Stimulated activated CD4-positive, alpha-beta T cell treated with anti-CD3 and anti-CD28 coated beads, Interleukin-2, amount 100 ng/mL, for 24 hours (primary cell): Measurements from ENCODE around the gene MGRN1.
A peak's percentile ranks its signal among the peaks of the same experiment; 100 is the strongest.

Source experiments
- DNase-seq, 2 donors: peaks; one replicate each; pipeline ENCODE4 v3.0.0-alpha.2; 2020

MGRN1 gene

GRCh38 chr16:4677390-4677789 lies 52.8 kb downstream of the MGRN1 start:
- DNase-seq: no peak

DNA sequence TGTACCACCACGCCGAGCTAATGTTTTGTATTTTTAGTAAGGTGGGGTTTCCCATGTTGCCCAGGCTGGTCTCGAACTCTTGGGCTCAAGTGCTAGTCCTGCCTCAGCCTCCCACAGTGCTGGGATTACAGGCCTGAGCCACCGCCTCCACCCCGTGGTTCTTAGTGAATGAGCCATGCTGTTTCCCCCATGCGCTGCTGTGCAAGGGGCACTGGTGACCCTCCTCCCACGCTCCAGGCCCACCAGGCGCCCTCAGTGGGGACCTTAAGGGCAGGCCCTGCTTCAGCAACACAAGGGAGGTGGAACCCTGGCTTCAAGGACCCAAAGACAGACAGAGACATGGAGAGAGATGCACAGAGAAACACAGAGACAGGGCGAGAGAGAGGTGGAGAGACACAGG lies 53.4 kb downstream of the MGRN1 start:
- DNase-seq: no peak

DNA sequence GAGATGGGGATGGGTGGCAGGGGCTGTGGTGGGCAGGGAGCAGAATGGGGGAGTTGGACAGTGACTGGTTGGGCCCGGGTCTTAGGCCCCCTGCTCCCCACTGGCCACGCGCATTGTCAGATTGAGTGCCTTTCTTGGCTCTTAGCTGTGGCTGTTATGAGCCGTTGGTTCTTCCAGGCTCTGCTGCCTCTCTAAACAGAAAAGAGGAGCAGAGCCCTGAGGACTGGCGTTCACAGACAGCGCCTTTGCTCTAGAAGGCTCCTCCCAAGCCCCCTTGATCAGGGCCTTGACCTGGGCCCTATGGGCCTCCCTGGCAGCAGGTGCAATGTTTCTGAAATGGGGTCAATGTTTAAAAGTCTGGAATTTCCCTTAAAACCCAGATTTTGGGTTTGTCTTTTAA lies 54.0 kb downstream of the MGRN1 start:
- no peak for DNase-seq

- no peak for DNase-seq
Measured at GRCh38 chr16:4679156-4679849, 54.7 kb downstream of the MGRN1 start.

DNA sequence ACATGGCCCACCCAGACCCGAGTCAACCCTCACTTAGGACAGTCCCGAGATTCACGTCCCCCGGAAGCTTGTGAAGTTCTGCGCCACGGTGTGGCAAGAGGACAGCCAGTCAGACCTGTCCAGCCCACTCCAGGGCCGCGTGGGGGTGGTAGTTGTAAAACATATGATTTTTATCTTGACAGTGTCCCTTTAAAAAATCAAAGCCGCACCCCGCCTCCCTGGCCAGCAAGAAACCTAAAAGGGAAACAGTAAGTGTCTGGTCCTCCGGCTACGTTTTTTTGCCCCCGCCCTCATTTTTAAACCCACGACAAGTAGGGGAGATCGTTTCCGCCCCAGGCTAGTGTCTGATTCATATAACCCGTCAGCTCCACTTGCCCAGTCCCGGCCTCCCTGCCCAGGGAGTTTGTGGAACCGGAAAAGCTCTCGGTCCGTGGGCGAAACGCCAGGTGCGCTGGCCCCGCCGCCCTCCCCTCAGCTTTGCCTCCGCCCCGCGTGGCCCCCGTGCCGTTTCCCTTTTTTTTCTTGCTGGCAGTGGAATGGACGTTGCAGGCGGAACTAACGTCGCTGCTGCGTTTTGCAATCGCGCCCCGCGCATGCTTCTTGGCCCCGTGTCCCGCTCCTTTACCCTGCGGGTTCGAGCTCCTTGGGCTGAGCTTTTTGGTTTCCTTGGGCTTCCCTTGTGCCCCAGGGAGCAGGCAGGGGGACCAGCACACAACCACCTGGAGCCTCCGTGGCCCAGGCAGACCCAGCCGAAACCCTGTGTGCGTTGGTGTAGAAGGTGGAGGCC lies 55.4 kb downstream of the MGRN1 start:
- DNase-seq: peak in 1 of 2 donors; percentile 17

DNA sequence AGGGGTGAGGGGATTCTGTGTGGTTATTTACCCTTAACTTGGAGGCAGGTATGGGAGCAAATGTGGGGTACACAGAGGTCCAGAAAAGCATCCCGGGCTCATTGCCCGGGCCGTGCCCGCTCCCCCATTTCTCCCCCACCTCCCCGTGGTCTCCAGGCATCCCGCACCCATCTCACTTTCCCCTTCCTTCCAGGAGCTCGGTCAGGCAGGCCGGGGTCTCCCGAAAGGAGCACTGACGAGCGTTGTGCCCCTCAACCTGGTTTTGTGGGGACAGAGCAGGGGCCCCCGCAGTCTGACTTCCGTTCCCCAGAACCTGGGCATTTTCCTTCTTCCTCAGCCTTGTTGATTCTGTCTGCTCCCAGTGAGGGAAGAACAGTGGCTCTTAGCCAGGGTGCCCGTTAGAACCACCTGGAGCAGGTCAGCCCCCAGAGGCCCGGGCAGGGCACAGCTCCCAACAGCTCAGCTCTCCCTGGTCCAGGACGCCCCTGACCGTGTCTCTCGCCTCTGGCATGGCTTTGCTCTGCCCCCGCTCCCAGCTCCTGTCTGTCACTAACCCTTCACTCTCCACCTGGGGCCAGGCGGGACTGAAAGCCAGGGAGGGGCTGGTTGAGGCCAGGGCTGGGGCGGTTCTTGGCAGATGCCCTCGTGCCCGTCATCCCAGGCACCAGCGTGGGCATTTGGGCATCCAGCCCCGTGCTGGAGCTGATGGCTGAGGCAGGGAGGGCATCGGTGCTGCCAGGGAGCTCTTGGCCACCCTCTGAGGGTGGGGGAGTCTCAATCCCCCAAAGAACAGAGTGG lies 56.2 kb downstream of the MGRN1 start:
- no peak for DNase-seq

DNA sequence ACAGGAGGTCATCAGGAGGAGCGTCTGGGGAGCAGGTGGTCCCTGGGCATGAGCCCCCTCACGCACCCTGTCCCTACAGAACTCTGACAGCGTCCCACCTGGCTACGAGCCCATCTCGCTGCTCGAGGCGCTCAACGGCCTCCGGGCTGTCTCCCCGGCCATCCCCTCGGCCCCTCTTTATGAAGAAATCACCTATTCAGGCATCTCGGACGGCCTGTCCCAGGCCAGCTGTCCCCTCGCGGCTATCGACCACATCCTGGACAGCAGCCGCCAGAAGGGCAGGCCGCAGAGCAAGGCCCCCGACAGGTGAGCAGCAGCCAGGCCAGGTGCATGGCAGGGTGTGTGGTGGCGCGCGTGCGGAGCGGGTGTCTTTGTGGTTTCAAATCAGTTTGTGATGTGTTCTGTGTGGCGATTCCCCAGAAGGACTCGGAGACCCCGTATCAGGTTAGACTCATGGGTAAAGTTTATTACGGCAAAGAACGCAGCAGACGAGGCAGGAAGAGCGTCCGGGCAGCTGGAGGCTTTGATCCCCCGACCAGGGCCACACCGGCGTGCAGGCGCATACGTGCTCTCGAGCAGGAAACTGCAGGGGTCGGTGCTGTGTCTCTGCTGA lies 57.0 kb downstream of the MGRN1 start:
- DNase-seq: no peak

DNA sequence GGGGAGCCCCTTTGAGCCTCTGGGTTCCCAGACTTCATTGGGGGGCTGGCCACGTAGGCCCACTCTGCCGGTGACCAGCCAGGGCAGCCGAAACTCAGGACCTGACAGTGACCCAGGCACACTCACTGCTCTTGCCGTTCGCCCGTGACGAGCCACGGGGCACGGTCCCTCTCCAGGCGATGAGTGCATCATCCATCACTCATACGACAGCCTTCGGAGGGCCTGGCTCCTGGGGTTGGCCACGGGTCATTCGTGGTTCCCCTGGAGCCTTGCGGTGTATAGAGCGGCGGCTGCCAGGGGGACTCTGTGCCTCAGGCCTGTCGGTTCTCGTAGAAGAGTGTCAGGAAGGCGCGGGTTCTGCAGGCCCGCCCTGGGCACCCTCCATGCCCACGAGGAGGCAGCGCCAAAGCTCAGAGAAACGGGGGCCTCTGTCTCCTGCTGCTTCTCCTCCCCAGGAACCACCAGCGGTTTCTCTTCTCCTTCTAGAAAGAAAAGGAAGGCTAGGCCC lies 57.5 kb downstream of the MGRN1 start:
- no peak for DNase-seq

DNA sequence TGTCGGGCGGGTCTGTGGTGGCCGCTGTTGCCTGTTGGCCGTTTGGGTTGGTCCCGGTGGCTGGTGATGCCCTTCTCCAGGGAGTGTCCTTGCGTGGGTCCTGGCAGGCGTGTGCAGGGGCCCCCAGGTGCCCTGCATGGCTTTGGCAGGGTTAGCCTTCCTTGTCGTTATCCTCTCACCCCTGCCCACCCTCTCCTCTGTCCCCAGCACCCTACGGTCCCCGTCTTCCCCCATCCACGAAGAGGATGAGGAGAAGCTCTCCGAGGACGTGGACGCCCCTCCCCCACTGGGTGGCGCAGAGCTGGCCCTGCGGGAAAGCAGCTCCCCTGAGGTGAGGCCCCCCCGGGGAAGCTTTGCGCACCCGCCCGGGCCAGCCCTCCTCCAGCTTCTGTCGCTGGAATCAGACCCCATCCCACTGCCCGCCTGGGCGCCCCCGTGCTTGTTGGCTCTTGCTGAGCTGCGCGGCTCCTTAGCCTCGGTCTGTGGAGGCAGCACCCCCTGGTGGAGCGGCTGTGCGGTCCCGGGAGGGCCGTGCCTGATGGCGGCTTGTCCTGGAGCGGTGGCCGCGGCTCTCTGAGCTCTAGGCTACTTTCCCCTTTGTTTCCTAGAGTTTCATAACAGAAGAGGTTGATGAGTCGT lies 58.1 kb downstream of the MGRN1 start:
- peak; percentile 46 to 59 for DNase-seq

GRCh38 chr16:4683255-4684057 lies 58.8 kb downstream of the MGRN1 start:
- no peak for DNase-seq

DNA sequence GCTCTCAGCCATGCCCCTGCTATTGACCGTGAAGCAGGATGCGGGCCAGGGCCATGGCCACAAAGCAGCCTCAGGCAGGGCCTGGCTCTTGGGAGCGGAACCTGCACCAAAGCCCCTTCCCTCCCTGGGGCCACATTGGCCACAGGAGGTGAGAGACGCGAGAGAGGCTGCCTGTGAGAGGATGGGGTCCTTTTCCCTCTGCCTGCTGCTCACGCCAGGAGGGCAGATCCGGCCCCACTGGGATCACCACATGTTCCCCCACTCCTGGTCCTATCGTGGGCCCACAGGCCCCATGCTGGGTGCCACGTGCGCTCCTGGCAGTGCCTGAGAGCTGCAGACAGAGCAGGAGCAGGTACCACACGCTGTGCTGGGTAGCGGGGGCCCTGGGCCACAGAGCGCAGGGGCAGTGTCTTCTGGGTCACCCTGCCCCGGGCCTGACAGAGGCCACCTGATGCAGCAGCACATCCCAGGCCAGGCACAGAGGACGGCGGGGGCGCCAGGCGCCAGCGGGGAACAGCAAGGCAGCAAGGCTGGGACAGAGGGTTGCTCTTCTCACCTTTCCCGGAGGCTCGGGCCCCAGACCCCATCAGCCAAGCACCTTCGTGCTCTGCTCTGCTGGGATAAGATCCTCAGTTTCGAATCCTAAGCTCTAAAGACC lies 59.6 kb downstream of the MGRN1 start:
- DNase-seq: no peak

DNA sequence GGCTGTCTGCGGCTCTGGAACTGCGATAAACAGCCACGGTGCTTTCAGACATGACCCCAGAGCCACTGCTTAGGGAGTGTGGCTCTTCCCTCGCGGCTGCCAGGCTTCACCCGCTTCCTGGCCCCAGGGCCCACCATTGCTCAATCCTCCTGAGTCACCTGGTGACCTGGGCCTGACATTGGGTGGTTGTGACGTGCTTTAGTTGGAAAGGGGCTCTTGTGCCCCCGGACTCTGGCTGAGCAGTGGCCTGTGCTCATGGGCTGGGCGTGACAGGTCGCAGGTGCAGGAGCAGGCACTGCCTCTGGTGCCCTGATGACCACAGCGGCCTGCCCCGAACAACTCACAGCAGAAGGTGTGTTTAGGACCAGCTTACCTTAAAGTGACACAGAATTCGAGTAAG lies 60.1 kb downstream of the MGRN1 start:
- no peak for DNase-seq

- DNase-seq: no peak
Measured at GRCh38 chr16:4685292-4685691, 60.7 kb downstream of the MGRN1 start.

- DNase-seq: no peak
Measured at GRCh38 chr16:4685776-4686496, 61.3 kb downstream of the MGRN1 start.

DNA sequence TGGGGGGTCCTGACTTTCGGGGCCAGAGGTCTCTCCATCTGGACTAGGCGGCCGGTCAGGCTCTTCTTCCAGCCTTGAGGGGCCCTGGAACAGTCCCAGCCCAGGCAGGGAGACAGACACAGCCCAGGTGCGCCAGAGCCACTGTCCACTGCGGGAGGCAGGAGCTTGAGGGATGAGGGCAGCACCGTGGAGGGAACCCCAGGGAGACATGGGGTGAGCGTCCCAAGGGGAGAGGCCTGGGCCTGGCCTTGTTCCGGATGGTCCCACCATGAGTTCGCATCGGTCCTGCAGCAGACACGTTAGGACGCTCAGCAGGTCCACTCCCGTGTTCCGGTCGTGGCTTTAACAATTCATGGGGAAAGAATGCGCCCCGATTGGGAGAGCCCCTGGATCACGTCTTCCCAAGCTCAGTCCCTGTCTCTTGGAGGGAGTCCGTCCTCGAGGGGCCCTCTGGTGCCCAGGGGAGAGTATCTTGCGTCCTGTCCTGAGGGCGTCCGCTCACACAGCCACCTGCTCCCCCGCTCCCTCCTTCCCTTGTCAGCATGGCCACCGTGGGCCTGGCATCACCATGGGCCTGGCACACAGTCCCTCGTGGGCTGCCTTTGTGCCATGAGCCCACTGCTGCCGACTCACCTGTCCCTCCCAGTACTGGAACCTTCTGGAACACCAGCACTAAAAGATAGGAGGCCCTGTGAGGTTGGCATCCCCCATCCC lies 62.0 kb downstream of the MGRN1 start:
- no peak for DNase-seq

DNA sequence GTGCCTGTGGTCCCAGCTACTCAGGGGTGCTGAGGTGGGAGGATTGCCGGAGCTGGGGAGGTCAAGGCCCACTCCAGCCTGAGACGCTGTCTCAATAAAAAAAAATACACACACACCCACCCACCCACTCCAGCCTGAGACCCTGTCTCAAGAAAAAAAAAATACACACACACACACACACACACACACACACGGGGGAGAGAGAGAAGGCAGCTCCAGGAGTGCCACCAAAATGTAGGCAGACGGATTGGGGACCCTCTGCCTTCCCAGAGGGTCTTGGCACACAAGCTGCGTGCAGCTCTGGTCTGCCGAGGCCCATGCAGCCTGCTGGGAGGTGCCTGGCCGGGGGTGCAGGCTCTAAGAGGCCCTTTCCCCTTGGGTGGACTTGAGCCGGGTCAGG lies 62.8 kb downstream of the MGRN1 start:
- DNase-seq: no peak

DNA sequence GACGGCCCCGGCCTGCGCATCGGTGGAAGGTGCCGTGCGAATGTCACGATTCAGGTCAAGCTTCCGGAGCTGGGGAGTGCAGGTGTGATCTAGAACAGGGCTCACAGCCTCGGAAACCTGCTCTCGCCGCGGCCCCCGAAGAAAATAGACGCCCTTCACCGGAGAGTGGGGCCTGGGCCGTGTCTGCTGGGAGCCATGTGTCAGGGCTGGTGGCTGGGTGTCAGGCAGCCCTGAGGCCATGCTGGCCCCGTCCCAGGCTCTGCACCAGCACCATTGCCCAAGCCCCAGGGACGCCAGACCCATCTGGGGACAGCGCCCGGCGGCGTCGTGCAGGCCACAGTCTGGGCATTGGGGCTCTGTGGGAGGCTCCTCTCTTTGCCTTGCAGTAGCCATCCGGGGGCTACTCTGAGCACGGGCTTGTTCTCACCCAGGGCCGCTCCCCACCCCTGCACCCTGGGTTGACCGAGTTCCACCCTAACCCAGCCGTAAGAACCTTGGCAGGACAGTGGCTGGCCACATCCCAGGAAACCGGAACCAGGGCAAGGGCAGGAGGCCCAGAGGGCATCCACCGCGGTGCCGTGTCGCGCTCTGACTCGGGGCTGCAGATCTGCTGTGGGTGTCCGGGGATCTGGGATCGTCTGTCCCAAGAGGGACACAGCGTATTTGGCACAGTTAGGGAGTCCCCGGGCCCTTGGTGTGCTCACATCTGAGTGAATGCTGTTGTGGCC lies 63.5 kb downstream of the MGRN1 start:
- DNase-seq: peak in 1 of 2 donors; percentile 16

GRCh38 chr16:4688674-4689045 lies 64.0 kb downstream of the MGRN1 start:
- no peak for DNase-seq

DNA sequence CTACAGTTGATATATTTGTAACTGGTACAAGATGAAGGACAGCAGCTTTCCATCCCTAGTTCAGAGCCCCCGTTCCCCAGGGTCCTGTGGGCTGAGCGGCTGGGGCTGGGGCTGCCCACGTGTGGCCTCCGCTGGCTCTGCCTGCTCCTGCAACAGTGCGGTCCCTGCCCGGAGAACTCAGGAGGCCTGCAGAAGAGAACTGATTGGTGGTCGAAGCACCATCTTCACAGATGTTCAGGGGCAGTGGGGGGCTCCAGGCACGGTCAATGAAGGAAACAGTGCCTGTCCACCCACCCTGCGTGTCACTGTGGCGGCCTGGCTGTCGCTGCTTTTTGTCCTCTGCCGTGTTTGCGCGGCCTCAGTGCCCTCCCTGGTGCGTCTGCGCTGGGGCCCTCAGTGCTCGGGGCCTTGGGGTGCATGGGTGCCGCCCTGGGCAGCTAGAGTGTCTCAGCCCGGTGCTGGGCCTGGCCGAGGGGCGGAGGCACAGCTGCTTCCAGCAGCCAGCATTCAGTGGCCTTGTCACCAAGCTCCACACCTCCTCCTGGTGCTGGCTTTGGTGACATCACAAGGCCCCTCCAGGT lies 64.6 kb downstream of the MGRN1 start:
- DNase-seq: no peak
